Mesendoderm (in vitro differentiated cells): ENCODE measurements around the gene RNF20.
A peak's percentile ranks its signal among the peaks of the same experiment; 100 is the strongest.
"Not testable (repeated sequence)": the region's sequence is repeated elsewhere in the genome, so short reads cannot be mapped to it uniquely, and the experiment has no call there.

Experiments
- DNase-seq: peaks from one replicate; pipeline ENCODE4 v3.0.0; 2013
- H2AK5ac ChIP-seq: 2 replicates; pipeline ENCODE4 v1.6.1; 2013; ENCODE audit warnings: low read length, inconsistent platforms
- H2BK120ac ChIP-seq: 2 replicates; pipeline ENCODE4 v1.6.1; 2013; ENCODE audit warnings: low read depth, mild to moderate bottlenecking, low read length, moderate library complexity, mixed read lengths
- H2BK15ac ChIP-seq: replicated peaks from 2 replicates; pipeline ENCODE4 v1.6.1; 2013; ENCODE audit warnings: low read depth, mild to moderate bottlenecking, moderate library complexity
- H2BK5ac ChIP-seq: 2 replicates; pipeline ENCODE4 v1.6.1; 2013; ENCODE audit warnings: low read length, inconsistent platforms
- H3K18ac ChIP-seq: 2 replicates; pipeline ENCODE4 v1.6.1; 2013; ENCODE audit warnings: mild to moderate bottlenecking, low read length, mixed read lengths
- H3K23ac ChIP-seq: one replicate; pipeline ENCODE4 v1.6.1; 2013; ENCODE audit warnings: low read length
- H3K27ac ChIP-seq: 2 replicates; pipeline ENCODE4 v1.5.1; 2013; ENCODE audit warnings: low read depth, mild to moderate bottlenecking, inconsistent platforms, low read length, moderate library complexity
- H3K27me3 ChIP-seq: 2 replicates; pipeline ENCODE4 v1.6.1; 2013; ENCODE audit warnings: low read length, control low read depth, mild to moderate bottlenecking, inconsistent platforms; ENCODE audit not compliant: insufficient read depth, poor library complexity
- H3K36me3 ChIP-seq: 2 replicates; pipeline ENCODE4 v1.6.1; 2013; ENCODE audit warnings: low read length, inconsistent platforms; ENCODE audit not compliant: control insufficient read depth, insufficient read depth
- H3K4ac ChIP-seq: one replicate; pipeline ENCODE4 v1.6.1; 2013; ENCODE audit warnings: low read depth, mild to moderate bottlenecking, low read length, moderate library complexity
- H3K4me1 ChIP-seq: 2 replicates; pipeline ENCODE4 v1.6.1; 2013; ENCODE audit warnings: low read depth, low read length, inconsistent platforms; ENCODE audit not compliant: control insufficient read depth
- H3K4me2 ChIP-seq: 2 replicates; pipeline ENCODE4 v1.6.1; 2013; ENCODE audit warnings: low read length
- H3K4me3 ChIP-seq: 2 replicates; pipeline ENCODE4 v1.5.1; 2013; ENCODE audit warnings: mild to moderate bottlenecking, low read length
- H3K56ac ChIP-seq: one replicate; pipeline ENCODE4 v1.6.1; 2013; ENCODE audit warnings: low read length
- H3K79me1 ChIP-seq: 2 replicates; pipeline ENCODE4 v1.6.1; 2013; ENCODE audit warnings: low read length, inconsistent platforms
- H3K79me2 ChIP-seq: 2 replicates; pipeline ENCODE4 v1.6.1; 2013; ENCODE audit warnings: mild to moderate bottlenecking, low read length; ENCODE audit not compliant: control insufficient read depth, insufficient read depth
- H3K9ac ChIP-seq: 2 replicates; pipeline ENCODE4 v1.6.1; 2013; ENCODE audit warnings: low read length, inconsistent platforms
- H4K5ac ChIP-seq: one replicate; pipeline ENCODE4 v1.6.1; 2013; ENCODE audit warnings: low read length
- H4K8ac ChIP-seq: one replicate; pipeline ENCODE4 v1.6.1; 2013; ENCODE audit warnings: low read depth, mild to moderate bottlenecking, control low read depth, low read length, moderate library complexity
- WGBS: extraction: QIAGEN DNeasy Blood & Tissue Kit; methylation state at CpG from one replicate; pipeline ENCODE4 v1.1.7; 2013; ENCODE audit warnings: low lambda C conversion rate, missing lambda C conversion rate; ENCODE audit not compliant: insufficient coverage; ENCODE audit errors: extremely low coverage; 5-methylcytosine and 5-hydroxymethylcytosine counted together

Gene RNF20

DNA sequence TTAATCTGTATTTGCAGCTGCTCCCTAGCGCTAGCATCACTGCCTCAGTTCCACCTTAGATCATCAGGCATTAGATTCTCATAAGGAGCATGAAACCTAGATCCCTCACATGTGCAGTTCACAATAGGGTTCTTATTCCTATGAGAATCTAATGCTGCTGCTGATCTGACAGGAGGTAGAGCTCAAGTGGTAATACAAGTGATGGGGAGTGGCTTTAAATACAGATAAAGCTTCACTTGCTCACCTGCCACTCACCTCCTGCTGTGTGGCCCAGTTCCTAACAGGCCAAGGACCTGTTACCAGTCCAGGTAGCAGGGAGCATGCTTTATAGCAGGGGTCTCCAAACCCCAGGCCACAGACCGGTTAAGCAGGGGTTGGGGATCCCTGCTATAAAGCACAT is 22.6 kb upstream of the RNF20 start:
- WGBS: no CpG with 5 or more reads among the region's 2 CpGs
- H3K79me2 ChIP-seq: no peaks in the 10 kb centered on the region
- no peak overlapping the region for H4K8ac ChIP-seq
- no peak for DNase-seq
- peaks cover 4% of the 10 kb centered on the region for H3K4me1 ChIP-seq
- no peak overlapping the region for H2BK5ac ChIP-seq
- no peak overlapping the region for H4K5ac ChIP-seq
- H3K27ac ChIP-seq: no peak overlapping the region
- no peak overlapping the region for H3K4ac ChIP-seq
- H3K9ac ChIP-seq: no peak overlapping the region
- H3K27me3 ChIP-seq: no peaks in the 10 kb centered on the region
- H3K23ac ChIP-seq: no peak overlapping the region
- no peak overlapping the region for H3K56ac ChIP-seq
- no peak overlapping the region for H3K4me3 ChIP-seq
- no peak overlapping the region for H2AK5ac ChIP-seq
- H3K4me2 ChIP-seq: no peak overlapping the region
- no peaks in the 10 kb centered on the region for H3K36me3 ChIP-seq
- no peaks in the 10 kb centered on the region for H3K79me1 ChIP-seq
- H2BK120ac ChIP-seq: no peak overlapping the region
- H3K18ac ChIP-seq: no peak overlapping the region
- no peak overlapping the region for H2BK15ac ChIP-seq

DNA sequence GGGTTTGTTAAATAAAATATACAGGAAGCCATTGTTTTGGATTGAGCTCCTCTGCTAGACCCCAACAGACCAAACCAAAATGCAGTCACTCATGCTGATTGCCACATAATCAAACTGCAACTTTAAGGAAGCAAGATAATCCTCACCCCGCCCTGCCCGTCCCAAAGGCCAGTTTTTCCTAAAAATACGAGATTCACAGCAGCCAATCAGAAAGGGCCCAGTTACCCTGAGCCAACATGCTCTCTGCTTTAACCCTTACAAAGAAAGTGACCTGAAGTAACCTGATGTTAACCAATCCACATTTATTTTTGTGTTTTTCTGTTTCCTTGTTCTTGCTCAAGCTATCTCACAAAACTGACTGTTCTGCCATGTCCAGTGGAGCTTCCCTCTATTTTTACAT is 21.5 kb upstream of the RNF20 start:
- Histone ChIP-seq H3K36me3 (no peaks in the 10 kb centered on the region), H3K4me3 (no peak overlapping the region), H3K79me2 (no peaks in the 10 kb centered on the region), H3K4me1 (peaks cover 4% of the 10 kb centered on the region), H3K56ac (no peak overlapping the region), H3K9ac (no peak overlapping the region), H2AK5ac (no peak overlapping the region), H2BK120ac (no peak overlapping the region), H3K27me3 (no peaks in the 10 kb centered on the region), H3K4me2 (no peak overlapping the region), H3K4ac (no peak overlapping the region), H3K18ac (no peak overlapping the region), H2BK15ac (no peak overlapping the region), H4K8ac (no peak overlapping the region), H3K23ac (no peak overlapping the region), H4K5ac (no peak overlapping the region), H3K79me1 (no peaks in the 10 kb centered on the region), H3K27ac (no peak overlapping the region), H2BK5ac (no peak overlapping the region)
- WGBS: no CpG with 5 or more reads among the region's 3 CpGs
- peak; percentile 39 for DNase-seq

DNA sequence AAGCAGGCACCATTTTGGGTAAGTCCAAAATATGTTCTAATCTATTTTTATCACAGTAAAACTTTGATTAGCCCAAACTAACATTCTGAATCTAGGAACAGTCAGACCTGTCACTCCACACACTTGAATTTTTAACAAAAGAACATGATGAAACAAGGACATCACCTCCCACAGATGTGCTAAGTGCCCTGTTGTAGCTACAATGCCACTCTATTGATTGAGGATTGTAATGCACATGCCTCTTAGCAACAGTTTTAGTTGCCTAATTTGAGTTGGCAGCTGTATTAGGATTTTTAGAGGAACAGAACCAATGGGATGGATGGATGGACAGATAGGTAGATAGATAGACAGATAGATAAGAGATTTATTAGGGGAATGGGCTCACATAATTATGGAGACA is 20.3 kb upstream of the RNF20 start:
- H4K8ac ChIP-seq: no peak overlapping the region
- H3K4me3 ChIP-seq: no peak overlapping the region
- no peak overlapping the region for H3K4me2 ChIP-seq
- no peak overlapping the region for H4K5ac ChIP-seq
- no peaks in the 10 kb centered on the region for H3K36me3 ChIP-seq
- no peak overlapping the region for H3K27ac ChIP-seq
- no peak overlapping the region for H3K4ac ChIP-seq
- H3K9ac ChIP-seq: no peak overlapping the region
- H3K18ac ChIP-seq: peak overlapping the region; percentile 91
- H3K56ac ChIP-seq: no peak overlapping the region
- peak; percentile 29 for DNase-seq
- H2BK120ac ChIP-seq: no peak overlapping the region
- H3K27me3 ChIP-seq: no peaks in the 10 kb centered on the region
- no peaks in the 10 kb centered on the region for H3K79me2 ChIP-seq
- H3K4me1 ChIP-seq: peaks cover 4% of the 10 kb centered on the region
- H3K23ac ChIP-seq: no peak overlapping the region
- no peak overlapping the region for H2BK5ac ChIP-seq
- H3K79me1 ChIP-seq: no peaks in the 10 kb centered on the region
- H2BK15ac ChIP-seq: no peak overlapping the region
- no peak overlapping the region for H2AK5ac ChIP-seq

DNA sequence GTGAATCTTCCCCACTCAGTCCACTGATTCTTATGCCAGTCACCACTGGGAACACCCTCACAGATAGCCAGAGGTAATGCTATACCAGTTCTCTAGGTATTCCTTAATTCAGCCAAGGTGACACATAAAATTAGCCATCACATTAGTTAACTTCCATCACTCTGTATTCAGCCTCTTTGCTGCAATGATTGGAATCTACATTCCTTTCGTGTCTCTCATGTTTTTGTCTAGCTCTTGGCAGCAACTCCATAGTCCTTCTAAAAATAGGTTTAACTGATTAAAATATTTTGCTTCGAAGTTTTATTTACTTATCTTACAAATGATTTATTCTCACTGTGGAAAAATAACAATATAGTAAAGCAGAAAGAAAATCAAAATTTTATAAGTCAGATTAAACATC is 19.6 kb upstream of the RNF20 start:
- Histone ChIP-seq H4K5ac (no peak overlapping the region), H3K4me1 (peaks cover 4% of the 10 kb centered on the region), H3K79me1 (no peaks in the 10 kb centered on the region), H4K8ac (no peak overlapping the region), H3K9ac (no peak overlapping the region), H2BK5ac (no peak overlapping the region), H3K27me3 (no peaks in the 10 kb centered on the region), H3K4me3 (no peak overlapping the region), H3K27ac (no peak overlapping the region), H3K79me2 (no peaks in the 10 kb centered on the region), H3K23ac (no peak overlapping the region), H3K18ac (peak overlapping the region; percentile 91), H3K56ac (no peak overlapping the region), H2AK5ac (no peak overlapping the region), H2BK120ac (no peak overlapping the region), H3K4ac (no peak overlapping the region), H3K4me2 (no peak overlapping the region), H2BK15ac (no peak overlapping the region), H3K36me3 (no peaks in the 10 kb centered on the region)
- no CpG with 5 or more reads among the region's 2 CpGs for WGBS
- peak; percentile 38 for DNase-seq

DNA sequence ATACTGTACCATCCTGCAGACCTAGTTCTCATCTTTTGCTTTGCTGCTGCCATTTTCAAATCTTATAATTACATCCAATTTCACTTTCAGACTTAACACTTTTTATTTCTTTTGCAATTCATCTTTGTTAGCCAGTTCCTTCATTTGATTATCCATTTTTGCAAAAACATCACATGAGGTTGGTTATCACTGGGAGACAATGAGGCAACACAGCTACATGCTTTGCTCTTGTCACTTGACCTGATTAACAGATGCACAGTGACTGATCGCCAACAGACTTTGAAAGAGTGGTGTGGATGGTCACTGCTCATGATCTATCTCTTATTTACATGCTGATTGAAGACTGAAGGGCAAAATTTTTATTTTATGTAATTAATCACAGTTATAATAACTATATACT is 17.0 kb upstream of the RNF20 start:
- no peak for DNase-seq
- no peaks in the 10 kb centered on the region for H3K36me3 ChIP-seq
- peaks cover 4% of the 10 kb centered on the region for H3K4me1 ChIP-seq
- no peak overlapping the region for H3K4me3 ChIP-seq
- no peak overlapping the region for H3K18ac ChIP-seq
- H4K5ac ChIP-seq: no peak overlapping the region
- H3K27ac ChIP-seq: no peak overlapping the region
- no peak overlapping the region for H3K4ac ChIP-seq
- H3K79me2 ChIP-seq: no peaks in the 10 kb centered on the region
- no peak overlapping the region for H4K8ac ChIP-seq
- no peak overlapping the region for H2BK120ac ChIP-seq
- WGBS: no CpG with 5 or more reads among the region's 1 CpG
- H3K9ac ChIP-seq: no peak overlapping the region
- no peak overlapping the region for H3K56ac ChIP-seq
- H3K23ac ChIP-seq: no peak overlapping the region
- H2AK5ac ChIP-seq: no peak overlapping the region
- no peak overlapping the region for H2BK5ac ChIP-seq
- no peaks in the 10 kb centered on the region for H3K27me3 ChIP-seq
- H3K79me1 ChIP-seq: no peaks in the 10 kb centered on the region
- H2BK15ac ChIP-seq: no peak overlapping the region
- no peak overlapping the region for H3K4me2 ChIP-seq

- not testable (repeated sequence) for H3K79me2 ChIP-seq, H3K9ac ChIP-seq, H2BK5ac ChIP-seq, H3K18ac ChIP-seq, H4K8ac ChIP-seq, DNase-seq, H3K4me2 ChIP-seq, H2AK5ac ChIP-seq, H2BK120ac ChIP-seq, H3K56ac ChIP-seq, H4K5ac ChIP-seq, H3K23ac ChIP-seq, H3K27ac ChIP-seq, H3K4ac ChIP-seq, H3K4me3 ChIP-seq, H3K36me3 ChIP-seq, H3K27me3 ChIP-seq, H3K79me1 ChIP-seq, H3K4me1 ChIP-seq, H2BK15ac ChIP-seq
- no CpG with 5 or more reads among the region's 3 CpGs for WGBS
These were observed 15.2 kb upstream of the RNF20 start for GRCh38 chr9:101518489-101518888.
